BE2C (cell line): Measurements from ENCODE around the gene DICER1.

Source experiments
- DNase-seq: peaks from one replicate; pipeline ENCODE4 v3.0.0-alpha.2; 2020
- H3K27me3 ChIP-seq: fragments of 250-450 bp; sonication (Bioruptor Pico); 2 replicates; pipeline ENCODE4 v1.5.1; 2020; ENCODE audit warnings: mild to moderate bottlenecking
- H3K36me3 ChIP-seq: fragments of 250-450 bp; sonication (Bioruptor Pico); 2 replicates; pipeline ENCODE4 v1.5.1; 2020; ENCODE audit warnings: mild to moderate bottlenecking
- H3K4me1 ChIP-seq: fragments of 250-450 bp; sonication (Bioruptor Pico); 2 replicates; pipeline ENCODE4 v1.5.1; 2020
- H3K4me3 ChIP-seq: 2 replicates; pipeline ENCODE4 v1.5.1; 2011; ENCODE audit warnings: low read depth, low read length
- H3K9me3 ChIP-seq: fragments of 250-450 bp; sonication (Bioruptor Pico); 2 replicates; pipeline ENCODE4 v1.5.1; 2020
- CTCF ChIP-seq: IDR thresholded peaks from 2 replicates; pipeline ENCODE4 v1.5.1; 2012; ENCODE audit warnings: mild to moderate bottlenecking, low read depth, low read length

DICER1 gene

GRCh38 chr14:95064256-95064655 is 93.1 kb downstream of the DICER1 start:
- no peak for DNase-seq
- TF ChIP-seq CTCF = no peak
- H3K9me3 ChIP-seq = no peaks in the 10 kb centered on the region
- no peaks in the 10 kb centered on the region for H3K27me3 ChIP-seq
- no peaks in the 10 kb centered on the region for H3K36me3 ChIP-seq
- H3K4me3 ChIP-seq = no peak overlapping the region
- H3K4me1 ChIP-seq = no peaks in the 10 kb centered on the region

DNA sequence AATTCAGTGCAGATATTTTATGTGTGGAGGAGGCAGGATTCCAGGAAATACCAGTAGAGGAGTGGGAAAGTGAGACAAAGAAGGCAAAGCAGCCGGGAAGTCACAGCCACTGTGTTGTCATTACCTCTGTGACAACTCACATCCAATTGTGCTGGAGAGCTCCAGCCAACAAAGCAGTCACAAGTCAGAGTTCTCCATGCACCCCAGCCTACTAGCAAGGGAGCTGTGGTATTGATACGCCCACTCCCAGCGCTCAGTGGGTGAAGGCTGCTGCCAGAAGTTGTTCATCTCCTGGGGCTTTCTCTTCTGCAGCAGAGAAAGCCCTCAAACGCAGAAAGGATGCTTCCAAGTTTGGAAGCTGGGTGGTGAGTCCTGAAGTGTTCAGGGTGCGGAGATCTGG is 93.9 kb downstream of the DICER1 start:
- Histone ChIP-seq H3K36me3 (no peaks in the 10 kb centered on the region), H3K9me3 (no peaks in the 10 kb centered on the region), H3K27me3 (no peaks in the 10 kb centered on the region), H3K4me1 (no peaks in the 10 kb centered on the region), H3K4me3 (no peak overlapping the region)
- DNase-seq = no peak
- no peak for TF ChIP-seq CTCF

DNA sequence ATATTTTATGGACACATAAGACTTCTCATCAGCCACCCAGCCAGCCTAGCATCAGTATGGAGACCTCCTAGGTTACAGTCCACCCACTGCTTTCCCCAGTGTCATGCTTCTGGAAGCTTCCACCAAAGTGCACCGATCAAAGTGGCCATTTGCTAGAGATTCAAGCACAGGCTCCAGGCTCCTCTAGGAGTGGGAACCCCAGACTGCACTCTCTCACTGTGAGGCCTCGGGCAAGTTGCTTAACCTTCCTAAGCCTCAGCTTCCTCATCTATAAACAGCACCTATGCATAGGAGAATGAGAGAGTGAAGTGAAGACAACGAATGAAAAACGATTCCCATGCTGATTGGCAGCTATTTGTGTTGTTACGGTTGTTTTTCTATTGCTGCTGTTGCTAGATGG is 94.4 kb downstream of the DICER1 start:
- no peaks in the 10 kb centered on the region for H3K27me3 ChIP-seq
- no peaks in the 10 kb centered on the region for H3K4me1 ChIP-seq
- no peak for DNase-seq
- no peaks in the 10 kb centered on the region for H3K9me3 ChIP-seq
- no peaks in the 10 kb centered on the region for H3K36me3 ChIP-seq
- H3K4me3 ChIP-seq = no peak overlapping the region
- TF ChIP-seq CTCF = no peak

DNA sequence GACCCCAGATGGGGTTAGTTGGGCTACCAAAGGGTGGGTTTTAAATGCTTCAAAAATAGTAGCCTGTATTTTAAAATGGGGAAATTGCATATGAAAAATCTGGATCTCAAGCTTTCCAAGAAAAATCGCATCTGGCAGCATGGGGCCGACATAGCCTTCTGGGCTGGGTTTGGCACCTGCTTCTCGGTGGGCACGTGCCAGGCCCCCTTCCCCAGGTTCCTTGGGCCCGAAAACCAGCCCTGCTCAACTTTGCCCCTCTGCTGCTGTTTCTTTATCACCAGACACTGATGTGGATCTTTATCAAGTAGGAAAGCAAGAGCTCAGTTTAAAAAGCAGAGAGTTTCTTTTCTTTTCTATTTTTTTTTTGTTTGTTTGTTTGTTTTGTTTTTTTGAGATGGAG is 95.1 kb downstream of the DICER1 start:
- no peak overlapping the region for H3K4me3 ChIP-seq
- H3K4me1 ChIP-seq = no peaks in the 10 kb centered on the region
- H3K36me3 ChIP-seq = no peaks in the 10 kb centered on the region
- no peak for DNase-seq
- TF ChIP-seq CTCF = no peak
- no peaks in the 10 kb centered on the region for H3K9me3 ChIP-seq
- H3K27me3 ChIP-seq = no peaks in the 10 kb centered on the region

GRCh38 chr14:95061317-95062093 is 95.8 kb downstream of the DICER1 start:
- no peak for TF ChIP-seq CTCF
- Histone ChIP-seq H3K4me3 (no peak overlapping the region), H3K9me3 (no peaks in the 10 kb centered on the region), H3K27me3 (no peaks in the 10 kb centered on the region), H3K36me3 (no peaks in the 10 kb centered on the region), H3K4me1 (no peaks in the 10 kb centered on the region)
- no peak for DNase-seq

GRCh38 chr14:95059126-95059525 is 98.2 kb downstream of the DICER1 start:
- H3K36me3 ChIP-seq = no peaks in the 10 kb centered on the region
- TF ChIP-seq CTCF = no peak
- no peaks in the 10 kb centered on the region for H3K4me1 ChIP-seq
- H3K9me3 ChIP-seq = no peaks in the 10 kb centered on the region
- DNase-seq = no peak
- H3K4me3 ChIP-seq = no peak overlapping the region
- no peaks in the 10 kb centered on the region for H3K27me3 ChIP-seq
